ENCODE measurements around the gene CSF1R.
"Not testable (repeated sequence)": the region's sequence is repeated elsewhere in the genome, so short reads cannot be mapped to it uniquely, and the experiment has no call there.

The CSF1R gene

DNA sequence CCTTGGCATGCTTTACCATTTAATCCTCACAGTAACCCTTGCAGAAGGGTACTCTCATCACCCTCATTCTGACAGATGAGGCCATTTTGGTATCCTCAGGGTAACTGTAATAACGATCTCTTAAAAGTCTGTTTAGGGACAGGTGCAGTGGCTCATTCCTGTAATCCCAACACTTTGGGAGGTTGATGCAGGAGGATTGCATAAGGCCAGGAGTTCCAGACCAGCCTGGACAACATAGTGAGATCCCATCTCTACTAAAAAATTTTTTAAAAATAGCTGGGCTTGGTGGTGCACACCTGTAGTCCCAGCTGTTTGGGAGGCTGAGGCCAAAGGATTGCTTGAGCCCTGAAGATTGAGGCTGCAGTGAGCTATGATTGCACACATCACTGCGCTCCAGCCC, 31.8 kb downstream of the CSF1R start:
- no peak for DNase-seq (ENCODE audit: low read depth, low spot score)
- peaks cover 5% of the 10 kb centered on the region for H3K4me1 ChIP-seq (ENCODE audit: control insufficient read depth, insufficient read depth, low read length)
- peaks cover 28% of the 10 kb centered on the region for H3K36me3 ChIP-seq (ENCODE audit: control insufficient read depth, insufficient read depth, low read length)
- no peak overlapping the region for H3K4me3 ChIP-seq (ENCODE audit: low read length)
- no peaks in the 10 kb centered on the region for H3K27me3 ChIP-seq (ENCODE audit: control insufficient read depth, insufficient read depth, low read length)
- no CpG with 5 or more reads among the region's 2 CpGs for WGBS (ENCODE audit: insufficient coverage, insufficient read length)
- H3K27ac ChIP-seq (ENCODE audit: low read length), result no peak overlapping the region
- H3K9me3 ChIP-seq (ENCODE audit: control insufficient read depth, insufficient read depth, low read length), result no peaks in the 10 kb centered on the region

DNA sequence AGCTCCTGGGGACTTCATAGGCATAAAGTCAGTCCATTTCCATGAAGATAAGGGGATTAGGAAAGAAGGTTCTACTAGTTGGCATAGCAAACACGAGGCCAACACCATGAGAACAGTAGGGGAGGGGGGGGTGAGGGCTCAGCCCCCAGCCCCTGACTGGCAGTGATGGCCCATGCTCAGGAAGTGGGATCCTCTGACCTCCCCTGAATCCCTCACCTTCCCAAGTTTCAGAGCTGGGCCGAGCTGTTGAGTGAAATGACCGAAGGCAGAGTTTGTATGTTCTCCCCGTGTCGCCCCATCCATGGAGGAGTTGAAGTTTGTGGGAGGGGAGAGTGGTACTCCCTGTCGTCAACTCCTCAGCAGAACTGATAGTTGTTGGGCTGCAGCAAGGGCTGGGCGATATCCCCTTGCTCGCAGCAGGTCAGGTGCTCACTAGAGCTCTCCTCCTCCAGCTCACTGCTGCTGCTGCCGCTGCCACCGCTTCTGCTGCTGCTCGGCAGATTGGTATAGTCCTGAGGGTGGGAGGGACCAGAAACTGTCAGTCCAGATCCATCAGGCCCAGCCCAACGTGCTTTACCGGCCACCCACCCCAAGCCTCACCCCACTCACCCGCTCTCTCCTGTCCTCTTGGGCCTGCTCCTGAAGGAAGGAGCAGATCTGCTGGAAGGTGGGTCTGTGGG, 32.5 kb downstream of the CSF1R start:
- no peak overlapping the region for H3K27ac ChIP-seq (ENCODE audit: low read length)
- no peak for DNase-seq (ENCODE audit: low read depth, low spot score)
- peaks cover 28% of the 10 kb centered on the region for H3K36me3 ChIP-seq (ENCODE audit: control insufficient read depth, insufficient read depth, low read length)
- peaks cover 5% of the 10 kb centered on the region for H3K4me1 ChIP-seq (ENCODE audit: control insufficient read depth, insufficient read depth, low read length)
- no peak overlapping the region for H3K4me3 ChIP-seq (ENCODE audit: low read length)
- no peaks in the 10 kb centered on the region for H3K9me3 ChIP-seq (ENCODE audit: control insufficient read depth, insufficient read depth, low read length)
- H3K27me3 ChIP-seq (ENCODE audit: control insufficient read depth, insufficient read depth, low read length), result no peaks in the 10 kb centered on the region
- no CpG with 5 or more reads among the region's 14 CpGs for WGBS (ENCODE audit: insufficient coverage, insufficient read length)

DNA sequence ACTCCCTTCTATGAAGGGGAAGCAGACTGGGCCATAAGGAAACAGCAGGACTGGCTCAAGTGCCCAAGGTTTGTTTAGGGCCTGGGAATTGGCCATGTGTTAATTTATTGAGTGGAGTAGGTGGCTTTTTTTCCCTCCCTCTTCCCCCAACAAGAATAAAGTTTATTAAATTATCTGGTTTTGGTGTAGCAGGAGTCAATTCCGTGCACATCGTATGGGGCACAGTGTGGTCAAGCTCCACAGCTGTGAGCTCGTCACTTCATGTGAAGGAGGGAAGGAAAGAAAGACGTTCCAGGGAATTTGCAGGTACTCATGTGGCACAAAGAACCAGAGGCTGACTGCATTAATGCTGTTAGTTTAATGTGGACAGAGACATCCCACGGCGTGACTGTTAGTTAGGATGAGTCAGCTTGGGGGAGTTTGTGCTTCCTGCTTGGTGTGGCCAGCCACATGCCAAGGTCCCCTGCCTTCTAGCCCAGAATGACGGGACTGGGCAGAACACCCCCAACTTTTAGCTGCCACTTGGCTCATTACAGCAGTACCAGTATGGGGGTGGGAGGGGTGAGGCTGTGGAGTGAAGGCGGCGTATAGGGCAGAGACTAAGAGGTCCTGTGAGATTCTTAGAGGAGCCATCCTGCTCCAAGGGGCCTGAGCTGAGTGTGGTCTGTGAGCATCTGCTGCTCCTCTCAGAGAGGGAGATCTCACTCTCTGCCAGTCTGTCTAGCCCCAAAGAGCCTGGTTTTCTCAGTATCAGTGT, 33.2 kb downstream of the CSF1R start:
- no peak overlapping the region for H3K27ac ChIP-seq (ENCODE audit: low read length)
- no CpG with 5 or more reads among the region's 9 CpGs for WGBS (ENCODE audit: insufficient coverage, insufficient read length)
- H3K4me1 ChIP-seq (ENCODE audit: control insufficient read depth, insufficient read depth, low read length), result peaks cover 4% of the 10 kb centered on the region
- no peak for DNase-seq (ENCODE audit: low read depth, low spot score)
- H3K4me3 ChIP-seq (ENCODE audit: low read length), result no peak overlapping the region
- H3K36me3 ChIP-seq (ENCODE audit: control insufficient read depth, insufficient read depth, low read length), result peaks cover 28% of the 10 kb centered on the region
- H3K27me3 ChIP-seq (ENCODE audit: control insufficient read depth, insufficient read depth, low read length), result no peaks in the 10 kb centered on the region
- H3K9me3 ChIP-seq (ENCODE audit: control insufficient read depth, insufficient read depth, low read length), result no peaks in the 10 kb centered on the region

DNA sequence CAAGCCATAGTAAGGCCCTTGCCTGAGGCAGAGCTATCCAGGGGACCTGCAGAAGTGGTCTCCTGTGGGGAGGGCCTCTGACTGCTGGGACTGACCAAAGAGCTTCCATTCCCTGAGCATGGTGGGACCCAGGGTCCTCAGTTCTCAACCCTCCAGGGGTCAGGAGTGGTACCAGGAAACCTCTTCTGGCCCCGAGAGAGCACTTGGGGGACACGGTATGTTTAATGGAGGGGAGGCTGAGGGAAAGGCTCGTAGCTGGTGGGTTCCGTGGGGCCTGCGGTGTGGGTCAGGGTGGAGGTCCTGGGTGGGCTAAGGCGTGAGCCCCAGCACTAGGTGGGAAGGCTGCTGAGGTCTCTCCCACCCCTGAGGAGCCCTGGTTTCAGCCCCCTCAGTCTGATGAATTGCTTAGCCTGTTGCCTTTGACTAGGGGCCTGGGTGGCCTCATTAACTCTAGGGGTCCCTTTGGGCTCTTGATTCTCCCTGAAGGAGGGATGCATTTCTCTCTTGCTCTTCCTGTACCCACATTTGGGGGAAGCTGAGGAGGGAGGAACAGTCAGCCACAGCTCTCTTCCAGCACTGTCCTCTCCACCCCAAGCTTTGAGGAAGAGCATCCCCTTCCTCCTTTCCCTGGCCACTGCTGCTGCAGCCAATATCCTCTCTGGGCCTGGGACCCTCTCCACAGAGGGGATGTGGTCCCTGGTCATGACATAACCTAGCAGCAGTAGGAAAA, 34.0 kb downstream of the CSF1R start:
- DNase-seq (ENCODE audit: low read depth, low spot score), result no peak
- peaks cover 33% of the 10 kb centered on the region for H3K36me3 ChIP-seq (ENCODE audit: control insufficient read depth, insufficient read depth, low read length)
- H3K27ac ChIP-seq (ENCODE audit: low read length), result no peak overlapping the region
- no CpG with 5 or more reads among the region's 6 CpGs for WGBS (ENCODE audit: insufficient coverage, insufficient read length)
- no peaks in the 10 kb centered on the region for H3K27me3 ChIP-seq (ENCODE audit: control insufficient read depth, insufficient read depth, low read length)
- no peak overlapping the region for H3K4me3 ChIP-seq (ENCODE audit: low read length)
- no peaks in the 10 kb centered on the region for H3K9me3 ChIP-seq (ENCODE audit: control insufficient read depth, insufficient read depth, low read length)
- peaks cover under 1% of the 10 kb centered on the region for H3K4me1 ChIP-seq (ENCODE audit: control insufficient read depth, insufficient read depth, low read length)

DNA sequence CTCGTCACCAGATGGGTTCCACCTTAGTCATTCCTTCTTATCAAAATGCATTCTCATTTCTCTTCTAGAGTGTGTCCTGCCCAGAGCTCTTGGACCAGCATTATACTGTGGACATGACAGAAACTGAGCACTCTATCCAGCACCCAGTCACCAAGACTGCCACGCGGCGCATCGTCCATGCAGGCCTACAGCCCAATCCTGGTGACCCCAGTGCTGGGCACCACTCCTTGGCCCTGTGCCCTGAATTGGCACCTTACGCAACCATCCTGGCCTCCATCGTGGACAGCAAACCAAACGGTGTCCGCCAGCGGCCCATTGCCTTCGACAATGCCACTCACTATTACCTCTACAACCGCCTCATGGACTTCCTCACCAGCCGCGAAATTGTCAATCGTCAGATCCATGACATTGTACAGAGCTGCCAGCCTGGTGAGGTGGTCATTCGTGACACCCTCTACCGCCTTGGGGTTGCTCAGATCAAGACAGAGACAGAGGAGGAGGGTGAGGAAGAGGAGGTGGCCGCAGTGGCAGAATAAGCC, 34.6 kb downstream of the CSF1R start:
- no peaks in the 10 kb centered on the region for H3K9me3 ChIP-seq (ENCODE audit: control insufficient read depth, insufficient read depth, low read length)
- H3K27me3 ChIP-seq (ENCODE audit: control insufficient read depth, insufficient read depth, low read length), result no peaks in the 10 kb centered on the region
- no peak for DNase-seq (ENCODE audit: low read depth, low spot score)
- H3K36me3 ChIP-seq (ENCODE audit: control insufficient read depth, insufficient read depth, low read length), result peaks cover 34% of the 10 kb centered on the region
- no peak overlapping the region for H3K27ac ChIP-seq (ENCODE audit: low read length)
- WGBS (ENCODE audit: insufficient coverage, insufficient read length), result no CpG with 5 or more reads among the region's 18 CpGs
- H3K4me3 ChIP-seq (ENCODE audit: low read length), result no peak overlapping the region
- no peaks in the 10 kb centered on the region for H3K4me1 ChIP-seq (ENCODE audit: control insufficient read depth, insufficient read depth, low read length)

DNA sequence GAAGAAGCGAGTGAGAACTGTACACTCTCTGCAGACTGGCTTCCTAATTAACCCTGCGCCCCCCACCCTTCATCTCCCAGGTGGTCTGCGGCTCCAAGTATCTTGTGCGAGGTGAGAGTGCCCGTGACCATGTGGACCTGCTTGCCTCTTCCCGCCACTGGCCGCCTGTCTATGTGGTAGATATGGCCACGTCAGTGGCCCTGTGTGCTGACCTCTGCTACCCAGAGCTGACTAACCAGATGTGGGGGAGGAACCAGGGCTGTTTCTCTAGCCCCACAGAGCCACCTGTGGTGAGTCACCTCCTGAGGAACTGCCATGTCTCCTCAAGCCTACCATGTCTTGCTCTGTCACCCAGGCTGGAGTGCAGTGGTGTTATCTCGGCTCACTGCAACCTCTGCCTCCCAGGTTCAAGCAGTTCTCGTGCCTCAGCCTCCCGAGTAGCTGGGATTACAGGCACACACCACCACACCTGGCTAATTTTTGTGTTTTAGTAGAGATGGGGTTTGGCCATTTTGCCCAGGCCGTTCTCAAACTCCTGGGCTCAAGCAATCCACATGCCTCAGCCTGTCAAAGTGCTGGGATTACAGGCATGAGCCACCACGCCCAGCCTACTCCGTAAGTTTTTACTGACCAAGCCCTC, 36.1 kb downstream of the CSF1R start:
- WGBS (ENCODE audit: insufficient coverage, insufficient read length), result no CpG with 5 or more reads among the region's 14 CpGs
- not testable (repeated sequence) for H3K27ac ChIP-seq (ENCODE audit: low read length); H3K9me3 ChIP-seq (ENCODE audit: control insufficient read depth, insufficient read depth, low read length); H3K4me1 ChIP-seq (ENCODE audit: control insufficient read depth, insufficient read depth, low read length); H3K4me3 ChIP-seq (ENCODE audit: low read length); DNase-seq (ENCODE audit: low read depth, low spot score); H3K27me3 ChIP-seq (ENCODE audit: control insufficient read depth, insufficient read depth, low read length)
- peaks cover 34% of the 10 kb centered on the region for H3K36me3 ChIP-seq (ENCODE audit: control insufficient read depth, insufficient read depth, low read length)

DNA sequence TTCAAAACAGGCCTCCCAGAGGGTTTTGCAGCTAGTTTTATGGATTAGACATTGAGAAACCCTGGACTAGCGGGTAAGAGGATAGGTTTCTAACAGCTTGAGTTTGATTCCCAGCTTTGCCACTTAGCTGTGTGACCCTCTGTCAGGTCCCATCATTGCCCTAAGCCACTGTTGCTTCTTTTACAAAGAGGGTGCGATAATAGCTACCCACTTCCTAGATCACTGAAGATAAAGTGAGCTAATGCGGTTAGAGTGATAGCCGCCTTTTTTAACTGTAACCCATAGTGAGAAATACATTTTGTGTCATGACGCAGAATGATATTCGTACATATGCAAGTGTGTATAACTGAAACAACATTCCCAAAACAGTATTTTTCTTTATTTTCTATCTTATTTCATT, 40.3 kb downstream of the CSF1R start:
- Histone ChIP-seq H3K9me3 (ENCODE audit: control insufficient read depth, insufficient read depth, low read length) (no peaks in the 10 kb centered on the region), H3K36me3 (ENCODE audit: control insufficient read depth, insufficient read depth, low read length) (peaks cover 26% of the 10 kb centered on the region), H3K27ac (ENCODE audit: low read length) (no peak overlapping the region), H3K27me3 (ENCODE audit: control insufficient read depth, insufficient read depth, low read length) (no peaks in the 10 kb centered on the region), H3K4me1 (ENCODE audit: control insufficient read depth, insufficient read depth, low read length) (no peaks in the 10 kb centered on the region), H3K4me3 (ENCODE audit: low read length) (no peak overlapping the region)
- WGBS (ENCODE audit: insufficient coverage, insufficient read length), result no CpG with 5 or more reads among the region's 6 CpGs
- no peak for DNase-seq (ENCODE audit: low read depth, low spot score)

DNA sequence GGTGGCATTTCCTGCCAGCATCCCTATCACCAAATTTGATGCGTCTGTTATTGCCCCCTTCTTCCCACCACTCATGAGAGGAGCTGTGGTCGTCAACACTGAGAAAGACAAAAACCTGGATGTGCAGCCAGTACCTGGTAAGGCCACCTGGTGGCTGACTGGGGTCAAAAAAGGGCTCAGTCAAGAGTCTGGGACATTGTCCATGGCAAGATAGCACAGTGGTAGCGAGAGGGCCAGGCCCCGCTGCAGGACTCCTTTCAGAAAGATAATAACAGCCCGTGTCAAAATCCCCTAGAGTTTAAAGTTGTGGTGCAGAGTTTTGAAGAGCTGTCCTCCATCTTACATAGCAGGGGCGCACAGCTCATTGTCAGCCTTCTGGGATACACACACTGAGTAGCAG, 40.8 kb downstream of the CSF1R start:
- no peaks in the 10 kb centered on the region for H3K4me1 ChIP-seq (ENCODE audit: control insufficient read depth, insufficient read depth, low read length)
- H3K36me3 ChIP-seq (ENCODE audit: control insufficient read depth, insufficient read depth, low read length), result peaks cover 22% of the 10 kb centered on the region
- H3K9me3 ChIP-seq (ENCODE audit: control insufficient read depth, insufficient read depth, low read length), result no peaks in the 10 kb centered on the region
- DNase-seq (ENCODE audit: low read depth, low spot score), result no peak
- no peaks in the 10 kb centered on the region for H3K27me3 ChIP-seq (ENCODE audit: control insufficient read depth, insufficient read depth, low read length)
- no peak overlapping the region for H3K27ac ChIP-seq (ENCODE audit: low read length)
- WGBS (ENCODE audit: insufficient coverage, insufficient read length), result no CpG with 5 or more reads among the region's 6 CpGs
- no peak overlapping the region for H3K4me3 ChIP-seq (ENCODE audit: low read length)

DNA sequence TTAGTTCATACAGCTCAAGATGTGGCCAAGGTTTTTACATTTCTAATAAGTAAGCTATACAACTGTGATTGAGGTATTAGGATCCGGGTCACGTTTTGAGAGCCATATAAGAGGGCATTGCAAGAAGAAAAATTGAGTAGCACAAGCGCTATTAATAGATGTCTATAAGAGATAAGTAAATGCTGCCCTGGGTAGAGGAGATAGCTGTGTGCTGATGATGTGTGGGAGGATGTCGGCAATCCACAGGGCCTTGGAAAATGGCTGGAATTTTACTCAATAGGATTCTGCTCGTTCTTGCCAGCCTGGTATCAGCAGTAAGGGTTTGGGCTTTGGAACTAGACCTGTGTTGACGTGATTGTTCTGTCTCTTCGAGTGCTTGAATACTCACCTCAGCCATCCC, 41.6 kb downstream of the CSF1R start:
- Histone ChIP-seq H3K4me1 (ENCODE audit: control insufficient read depth, insufficient read depth, low read length) (no peaks in the 10 kb centered on the region), H3K27me3 (ENCODE audit: control insufficient read depth, insufficient read depth, low read length) (no peaks in the 10 kb centered on the region), H3K27ac (ENCODE audit: low read length) (no peak overlapping the region), H3K4me3 (ENCODE audit: low read length) (no peak overlapping the region), H3K36me3 (ENCODE audit: control insufficient read depth, insufficient read depth, low read length) (peaks cover 16% of the 10 kb centered on the region), H3K9me3 (ENCODE audit: control insufficient read depth, insufficient read depth, low read length) (no peaks in the 10 kb centered on the region)
- DNase-seq (ENCODE audit: low read depth, low spot score), result no peak
- WGBS (ENCODE audit: insufficient coverage, insufficient read length), result no CpG with 5 or more reads among the region's 7 CpGs

DNA sequence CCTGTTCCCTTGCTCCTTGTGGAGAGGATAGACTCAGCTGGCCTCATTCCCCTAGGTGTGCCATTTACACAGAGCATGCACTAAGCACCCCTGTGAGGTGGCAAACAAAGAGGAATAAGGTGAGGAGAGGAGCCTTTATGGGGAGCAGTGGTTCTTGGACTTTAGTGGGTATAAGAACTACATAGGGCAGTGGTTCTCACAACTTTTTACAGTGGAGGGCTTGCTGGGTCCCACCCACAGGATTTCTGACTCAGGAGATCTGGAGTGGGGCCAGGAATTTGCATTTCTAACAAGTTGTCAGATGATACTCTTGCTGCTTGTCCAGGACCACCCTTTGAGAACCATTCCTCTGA, 42.0 kb downstream of the CSF1R start:
- Histone ChIP-seq H3K36me3 (ENCODE audit: control insufficient read depth, insufficient read depth, low read length) (peaks cover 16% of the 10 kb centered on the region), H3K27ac (ENCODE audit: low read length) (no peak overlapping the region)
- DNase-seq (ENCODE audit: low read depth, low spot score), result no peak

More for the DNA sequence above, 42.0 kb downstream of the CSF1R start:
- no peaks in the 10 kb centered on the region for H3K27me3 ChIP-seq (ENCODE audit: control insufficient read depth, insufficient read depth, low read length)
- no peaks in the 10 kb centered on the region for H3K4me1 ChIP-seq (ENCODE audit: control insufficient read depth, insufficient read depth, low read length)
- no peaks in the 10 kb centered on the region for H3K9me3 ChIP-seq (ENCODE audit: control insufficient read depth, insufficient read depth, low read length)
- H3K4me3 ChIP-seq (ENCODE audit: low read length), result no peak overlapping the region
